HEK293T (cell line): Measurements from ENCODE around the gene TNIK.

Source experiments
- ARNT ChIP-seq: fragments of 450-650 bp; IDR thresholded peaks from 2 replicates; pipeline ENCODE4 v1.6.1; 2017; ENCODE audit warnings: mild to moderate bottlenecking
- ELF4 ChIP-seq: fragments of 450-650 bp; IDR thresholded peaks from 2 replicates; pipeline ENCODE4 v1.6.1; 2017; ENCODE audit warnings: antibody characterized with exemption
- SUZ12 ChIP-seq: fragments of 450-650 bp; IDR thresholded peaks from 2 replicates; pipeline ENCODE4 v1.6.1; 2016; ENCODE audit warnings: mild to moderate bottlenecking
- ZNF384 ChIP-seq: fragments of 450-650 bp; IDR thresholded peaks from 2 replicates; pipeline ENCODE4 v1.6.1; 2016

- no peak for TF ChIP-seq ZNF384
- no peak for TF ChIP-seq SUZ12
- no peak for TF ChIP-seq ARNT
- TF ChIP-seq ELF4, result no peak
Observed at GRCh38 chr3:171236265-171237008, 223.8 kb downstream of the TNIK start.
